ENCODE measurements around the gene SLITRK5.

- TF ChIP-seq POLR2A (IDR thresholded peaks at IDR 0.05; ENCODE audit: low read length) = no peak
- TF ChIP-seq GATA1 (IDR thresholded peaks at IDR 0.05; ENCODE audit: low read depth, low read length) = no peak
Observed at GRCh38 chr13:87622971-87623370, 48.2 kb upstream of the SLITRK5 start.
